D721Med (cell line): ENCODE measurements around the gene CCL2.

Source experiments
- DNase-seq: peaks from one replicate; pipeline ENCODE4 v3.0.0; 2011; ENCODE audit warnings: low spot score; ENCODE audit not compliant: insufficient read length
- FAIRE-seq: peaks from 2 replicates; lab custom pipeline; 2011; peaks lifted over from hg19 to GRCh38; lab: Jason Lieb, UNC
- TF ChIP-seq, protein P1 (sequence below): IDR thresholded peaks from 2 replicates; pipeline ENCODE4 v1.5.1; 2012; ENCODE audit warnings: mild to moderate bottlenecking, control low read depth; ENCODE audit not compliant: insufficient read depth; ENCODE audit errors: missing control alignments

Gene CCL2

DNA sequence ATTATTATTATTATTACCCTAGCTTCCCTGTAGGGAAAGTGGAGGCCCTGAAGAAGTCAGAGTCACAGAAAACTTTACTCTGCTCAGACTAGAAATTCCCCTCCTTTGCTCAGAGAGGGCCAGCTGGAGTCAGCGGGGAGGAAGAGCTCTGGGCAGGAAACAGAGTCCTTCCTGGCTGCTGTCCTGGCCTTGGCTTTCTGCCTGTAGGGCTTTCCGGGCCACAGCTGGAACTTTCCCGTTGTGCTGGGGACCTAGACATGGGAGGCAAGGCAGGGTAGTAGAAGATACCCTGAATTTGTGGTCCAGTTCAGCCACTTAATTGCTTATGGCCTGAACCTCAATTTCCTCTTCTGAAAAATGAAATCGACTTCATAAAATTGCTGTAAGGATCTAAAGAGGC, 14.0 kb upstream of the CCL2 start:
- no peak for FAIRE-seq
- TF ChIP-seq, protein P1, sequence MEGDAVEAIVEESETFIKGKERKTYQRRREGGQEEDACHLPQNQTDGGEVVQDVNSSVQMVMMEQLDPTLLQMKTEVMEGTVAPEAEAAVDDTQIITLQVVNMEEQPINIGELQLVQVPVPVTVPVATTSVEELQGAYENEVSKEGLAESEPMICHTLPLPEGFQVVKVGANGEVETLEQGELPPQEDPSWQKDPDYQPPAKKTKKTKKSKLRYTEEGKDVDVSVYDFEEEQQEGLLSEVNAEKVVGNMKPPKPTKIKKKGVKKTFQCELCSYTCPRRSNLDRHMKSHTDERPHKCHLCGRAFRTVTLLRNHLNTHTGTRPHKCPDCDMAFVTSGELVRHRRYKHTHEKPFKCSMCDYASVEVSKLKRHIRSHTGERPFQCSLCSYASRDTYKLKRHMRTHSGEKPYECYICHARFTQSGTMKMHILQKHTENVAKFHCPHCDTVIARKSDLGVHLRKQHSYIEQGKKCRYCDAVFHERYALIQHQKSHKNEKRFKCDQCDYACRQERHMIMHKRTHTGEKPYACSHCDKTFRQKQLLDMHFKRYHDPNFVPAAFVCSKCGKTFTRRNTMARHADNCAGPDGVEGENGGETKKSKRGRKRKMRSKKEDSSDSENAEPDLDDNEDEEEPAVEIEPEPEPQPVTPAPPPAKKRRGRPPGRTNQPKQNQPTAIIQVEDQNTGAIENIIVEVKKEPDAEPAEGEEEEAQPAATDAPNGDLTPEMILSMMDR, result no peak

DNA sequence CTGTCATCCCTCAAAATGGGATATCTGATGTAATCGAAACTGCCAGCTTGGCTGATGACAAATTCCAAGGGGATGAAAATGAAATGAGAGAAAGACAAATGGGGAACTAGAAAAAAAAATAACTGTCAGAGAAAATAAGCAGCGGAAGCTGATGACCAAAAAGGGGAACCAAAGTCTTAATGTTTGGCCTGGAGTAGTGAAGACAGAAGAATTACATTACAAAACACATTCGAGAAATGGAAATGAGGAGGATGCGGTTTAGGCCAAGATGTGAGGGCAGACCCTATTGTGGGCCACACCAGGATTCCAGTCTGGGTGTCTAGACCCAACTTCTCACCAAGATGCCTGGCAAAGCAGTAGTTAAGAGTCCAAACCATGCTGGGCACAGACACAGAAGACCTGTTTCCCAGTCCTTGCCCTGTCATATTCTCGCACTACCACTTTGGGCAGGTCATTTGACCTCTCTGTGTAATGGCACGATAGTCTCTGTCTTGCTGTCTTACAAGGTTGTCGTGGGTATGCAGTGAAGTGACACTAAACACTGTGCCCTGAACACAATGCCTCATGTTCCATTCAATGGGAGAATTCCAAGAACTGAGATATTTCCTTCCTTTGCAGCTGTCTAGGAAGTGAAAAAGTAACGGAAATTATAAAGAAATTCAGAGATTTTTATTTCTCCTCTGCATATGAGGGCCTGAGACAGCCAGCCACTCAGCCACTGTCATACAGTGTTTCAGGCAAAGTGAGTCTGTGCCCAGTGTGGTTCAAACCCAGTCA, 12.3 kb upstream of the CCL2 start:
- TF ChIP-seq, protein P1, result no peak
- DNase-seq, result no peak
- FAIRE-seq, result no peak

More for the DNA sequence above, 14.0 kb upstream of the CCL2 start:
- DNase-seq, result no peak

DNA sequence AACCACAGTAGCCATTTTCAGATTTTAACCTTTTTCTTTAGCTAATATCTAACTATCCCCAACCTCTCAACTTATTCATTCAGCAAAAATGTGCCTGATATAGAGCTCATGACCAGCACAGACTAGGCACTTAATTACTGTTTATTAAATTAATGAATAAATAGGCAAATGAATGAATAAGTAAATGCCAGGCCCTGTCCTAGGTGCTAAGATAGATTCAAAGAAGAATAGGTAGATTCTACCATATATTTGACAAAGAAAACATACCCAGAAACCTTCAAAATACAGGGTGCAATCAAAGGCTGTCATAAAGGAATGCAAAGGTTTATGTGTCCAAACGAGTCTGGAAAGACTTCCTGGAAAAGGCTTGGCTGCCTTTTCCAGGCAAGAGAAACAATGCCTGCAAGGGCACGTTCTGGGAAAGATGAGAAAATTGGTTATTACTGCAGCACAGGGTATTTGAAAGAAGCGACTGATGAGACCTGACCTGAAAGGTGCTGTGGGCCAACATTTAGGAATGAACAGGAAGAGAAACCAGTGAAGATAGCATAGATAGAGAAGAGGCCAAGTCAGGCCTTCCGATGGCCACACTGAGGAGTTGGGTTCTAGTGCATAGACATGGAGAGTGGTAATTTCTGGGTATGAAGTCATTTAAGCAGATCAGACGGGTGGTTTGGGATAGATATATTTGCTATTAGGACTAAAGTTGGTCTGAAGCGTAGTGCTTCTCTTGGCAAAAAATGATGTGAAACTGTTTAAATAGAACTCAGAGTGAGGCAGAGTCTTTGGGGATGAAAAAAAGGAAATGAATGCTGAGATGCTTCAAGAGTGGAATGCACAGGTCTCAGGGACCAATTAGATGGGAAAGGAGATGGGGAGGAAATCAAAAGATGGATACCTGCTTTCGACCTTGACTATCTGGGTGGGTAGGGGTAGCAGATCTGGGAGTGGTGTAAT, 11.4 kb upstream of the CCL2 start:
- no peak for DNase-seq
- TF ChIP-seq, protein P1, result no peak
- no peak for FAIRE-seq

DNA sequence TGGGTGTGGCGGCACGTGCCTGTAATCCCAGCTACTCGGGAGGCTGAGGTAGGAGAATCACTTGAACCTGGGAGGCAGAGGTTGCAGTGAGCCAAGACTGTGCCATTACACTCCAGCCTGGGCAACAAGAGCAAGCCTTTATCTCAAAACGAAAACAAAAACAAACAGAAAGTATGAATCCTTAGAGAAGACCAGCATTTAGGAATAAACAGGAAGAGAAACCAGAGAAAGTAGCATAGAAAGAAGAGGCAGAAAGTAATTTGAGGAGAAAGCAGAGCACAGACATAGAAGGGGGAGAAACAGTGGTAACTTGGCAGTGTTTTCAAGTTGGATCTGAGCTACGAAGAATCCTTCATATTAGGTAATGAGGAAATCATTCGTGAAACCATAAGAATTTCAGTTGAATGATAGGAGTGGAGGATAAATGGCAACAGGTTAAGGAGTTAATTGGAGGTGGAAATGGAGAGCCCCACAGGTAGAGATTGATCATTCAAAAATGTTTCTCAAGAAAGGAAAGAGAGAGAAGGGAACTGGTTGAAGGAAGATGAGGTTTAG, 9.7 kb upstream of the CCL2 start:
- TF ChIP-seq, protein P1, result no peak
- FAIRE-seq, result no peak
- no peak for DNase-seq

DNA sequence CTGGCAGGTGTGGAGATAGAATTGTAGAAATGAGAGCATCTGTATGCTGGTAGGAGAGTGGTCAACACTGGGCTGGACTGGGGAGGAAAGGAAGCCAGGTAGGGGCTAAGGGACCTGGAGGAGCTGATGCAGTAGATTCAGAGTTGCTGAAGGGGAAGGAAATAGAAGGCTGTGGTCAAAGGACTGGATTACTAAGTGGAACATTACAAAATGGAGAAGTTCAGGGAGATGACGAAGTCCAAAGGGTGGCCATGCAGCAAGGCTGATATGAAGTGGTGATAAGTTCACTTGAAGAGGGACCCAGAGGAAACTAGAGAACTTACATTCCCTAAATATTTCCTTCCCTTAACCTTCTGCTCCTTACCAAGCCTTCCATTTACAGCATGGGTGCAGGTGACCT, 8.6 kb upstream of the CCL2 start:
- FAIRE-seq (no peak), DNase-seq (no peak)
- TF ChIP-seq, protein P1, result no peak

DNA sequence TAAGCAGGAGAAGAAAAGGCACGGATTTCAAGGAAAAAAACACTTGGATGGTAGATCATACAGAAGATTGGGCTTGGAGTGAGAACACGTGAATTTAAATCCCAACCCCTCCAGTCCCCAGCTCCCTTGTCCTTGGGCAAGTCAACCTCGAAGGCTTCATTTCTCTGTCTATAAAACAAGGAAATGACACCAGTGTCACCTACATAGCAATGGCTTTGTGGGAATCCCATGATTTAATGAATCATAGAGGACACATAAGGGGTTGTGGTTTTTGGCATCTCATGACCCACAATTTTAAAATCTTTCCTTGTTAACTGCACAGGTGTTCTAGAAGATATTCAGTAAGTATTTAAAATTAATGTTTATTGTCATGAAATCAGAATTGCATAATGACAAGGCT, 8.2 kb upstream of the CCL2 start:
- DNase-seq, result no peak
- no peak for FAIRE-seq
- TF ChIP-seq, protein P1, result no peak
